ENCODE results near the gene TTC39A.

Gene TTC39A

GRCh38 chr1:51317798-51318197 is 12.6 kb downstream of the TTC39A start:
- no peaks in the 10 kb centered on the region for H3K36me3 ChIP-seq
- TF ChIP-seq CTCF (IDR thresholded peaks at IDR 0.05) = no peak
- H3K27ac ChIP-seq = no peak overlapping the region
- no peaks in the 10 kb centered on the region for H3K27me3 ChIP-seq
- no peaks in the 10 kb centered on the region for H3K4me1 ChIP-seq (ENCODE audit: control insufficient read depth in 1 of 2, insufficient read depth in 1 of 2, low read depth in 1 of 2, low read length in 1 of 2)
- H3K9me3 ChIP-seq = no peaks in the 10 kb centered on the region
- no peak overlapping the region for H3K4me3 ChIP-seq (ENCODE audit: low read depth in 1 of 2, low read length in 1 of 2)

- Histone ChIP-seq H3K27ac (no peak overlapping the region), H3K9me3 (no peaks in the 10 kb centered on the region), H3K4me3 (ENCODE audit: low read depth in 1 of 2, low read length in 1 of 2) (no peak overlapping the region), H3K4me1 (ENCODE audit: control insufficient read depth in 1 of 2, insufficient read depth in 1 of 2, low read depth in 1 of 2, low read length in 1 of 2) (no peaks in the 10 kb centered on the region), H3K36me3 (no peaks in the 10 kb centered on the region), H3K27me3 (no peaks in the 10 kb centered on the region)
- no peak for TF ChIP-seq CTCF (IDR thresholded peaks at IDR 0.05)
These were observed 13.6 kb downstream of the TTC39A start for GRCh38 chr1:51316846-51317120.

- Histone ChIP-seq H3K27ac (no peak overlapping the region), H3K27me3 (no peaks in the 10 kb centered on the region), H3K4me3 (ENCODE audit: low read depth in 1 of 2, low read length in 1 of 2) (no peak overlapping the region), H3K36me3 (no peaks in the 10 kb centered on the region), H3K4me1 (ENCODE audit: control insufficient read depth in 1 of 2, insufficient read depth in 1 of 2, low read depth in 1 of 2, low read length in 1 of 2) (no peaks in the 10 kb centered on the region), H3K9me3 (no peaks in the 10 kb centered on the region)
- no peak for TF ChIP-seq CTCF (IDR thresholded peaks at IDR 0.05)
These were observed 14.1 kb downstream of the TTC39A start for GRCh38 chr1:51316113-51316845.

- Histone ChIP-seq H3K4me3 (ENCODE audit: low read depth in 1 of 2, low read length in 1 of 2) (no peak overlapping the region), H3K36me3 (no peaks in the 10 kb centered on the region), H3K9me3 (no peaks in the 10 kb centered on the region), H3K27me3 (no peaks in the 10 kb centered on the region), H3K27ac (no peak overlapping the region), H3K4me1 (ENCODE audit: control insufficient read depth in 1 of 2, insufficient read depth in 1 of 2, low read depth in 1 of 2, low read length in 1 of 2) (no peaks in the 10 kb centered on the region)
- TF ChIP-seq CTCF (IDR thresholded peaks at IDR 0.05) = no peak
These were observed 15.4 kb downstream of the TTC39A start for GRCh38 chr1:51314974-51315373.

GRCh38 chr1:51313961-51314777 is 16.2 kb downstream of the TTC39A start:
- Histone ChIP-seq H3K4me3 (ENCODE audit: low read depth in 1 of 2, low read length in 1 of 2) (no peak overlapping the region), H3K36me3 (no peaks in the 10 kb centered on the region), H3K27me3 (no peaks in the 10 kb centered on the region), H3K9me3 (no peaks in the 10 kb centered on the region), H3K27ac (no peak overlapping the region), H3K4me1 (ENCODE audit: control insufficient read depth in 1 of 2, insufficient read depth in 1 of 2, low read depth in 1 of 2, low read length in 1 of 2) (no peaks in the 10 kb centered on the region)
- no peak for TF ChIP-seq CTCF (IDR thresholded peaks at IDR 0.05)
